ENCODE measurements around the gene SMIM36.

SMIM36 gene

GRCh38 chr17:55510986-55511721 is at the start of gene SMIM36:
Gene SMIM36 (minus strand): TSS chr17:55511452.
- no peak for TF ChIP-seq CTCF (IDR thresholded peaks at IDR 0.05; ENCODE audit: low read depth, low read length)
- DNase-seq (ENCODE audit: extremely low read depth, low read depth) = no peak

- no peak for TF ChIP-seq CTCF (IDR thresholded peaks at IDR 0.05; ENCODE audit: low read depth, low read length)
- DNase-seq (ENCODE audit: extremely low read depth, low read depth) = no peak
Measured at GRCh38 chr17:55555772-55556171, 44.5 kb upstream of the SMIM36 start.

- DNase-seq (ENCODE audit: extremely low read depth, low read depth) = no peak
- peak; percentile 14 for TF ChIP-seq CTCF (IDR thresholded peaks at IDR 0.05; ENCODE audit: low read depth, low read length)
Measured at GRCh38 chr17:55549140-55549539, 37.9 kb upstream of the SMIM36 start.

GRCh38 chr17:55546991-55547664 is 35.9 kb upstream of the SMIM36 start:
- TF ChIP-seq CTCF (IDR thresholded peaks at IDR 0.05; ENCODE audit: low read depth, low read length) = no peak
- no peak for DNase-seq (ENCODE audit: extremely low read depth, low read depth)

GRCh38 chr17:55546481-55546880 is 35.2 kb upstream of the SMIM36 start:
- DNase-seq (ENCODE audit: extremely low read depth, low read depth) = no peak
- TF ChIP-seq CTCF (IDR thresholded peaks at IDR 0.05; ENCODE audit: low read depth, low read length) = no peak

GRCh38 chr17:55545806-55546205 is 34.6 kb upstream of the SMIM36 start:
- no peak for TF ChIP-seq CTCF (IDR thresholded peaks at IDR 0.05; ENCODE audit: low read depth, low read length)
- no peak for DNase-seq (ENCODE audit: extremely low read depth, low read depth)

GRCh38 chr17:55543709-55544108 is 32.5 kb upstream of the SMIM36 start:
- DNase-seq (ENCODE audit: extremely low read depth, low read depth) = no peak
- TF ChIP-seq CTCF (IDR thresholded peaks at IDR 0.05; ENCODE audit: low read depth, low read length) = no peak

Measured in AG09319 (cell line).